Neuronal stem cell (in vitro differentiated cells): ENCODE measurements around the gene POLR3B.
"Not testable (repeated sequence)": the region's sequence is repeated elsewhere in the genome, so short reads cannot be mapped to it uniquely, and the experiment has no call there.

ENCODE experiments used
- DNase-seq: peaks from one replicate; pipeline ENCODE4 v3.0.0-alpha.2; 2013; ENCODE audit warnings: low spot score
- H2AFZ ChIP-seq: one replicate; pipeline ENCODE4 v1.6.1; 2013; ENCODE audit warnings: mild to moderate bottlenecking, low read length, inconsistent platforms
- H2AK5ac ChIP-seq: 2 replicates; pipeline ENCODE4 v1.6.1; 2013; ENCODE audit warnings: low read depth, mild to moderate bottlenecking, inconsistent platforms, low read length, moderate library complexity, mixed read lengths
- H2BK120ac ChIP-seq: 2 replicates; pipeline ENCODE4 v1.6.1; 2013; ENCODE audit warnings: low read depth, mild to moderate bottlenecking, inconsistent platforms, low read length, moderate library complexity, mixed read lengths
- H2BK12ac ChIP-seq: one replicate; pipeline ENCODE4 v1.6.1; 2013; ENCODE audit warnings: low read length, inconsistent platforms
- H2BK15ac ChIP-seq: 2 replicates; pipeline ENCODE4 v1.6.1; 2013; ENCODE audit warnings: mild to moderate bottlenecking, low read length, inconsistent platforms, mixed read lengths
- H2BK5ac ChIP-seq: one replicate; pipeline ENCODE4 v1.6.1; 2013; ENCODE audit warnings: inconsistent platforms, mild to moderate bottlenecking, low read length, moderate library complexity
- H3K14ac ChIP-seq: one replicate; pipeline ENCODE4 v1.6.1; 2013; ENCODE audit warnings: low read length, inconsistent platforms
- H3K18ac ChIP-seq: 2 replicates; pipeline ENCODE4 v1.6.1; 2013; ENCODE audit warnings: low read length, inconsistent platforms
- H3K23ac ChIP-seq: 2 replicates; pipeline ENCODE4 v1.6.1; 2013; ENCODE audit warnings: low read depth, mild to moderate bottlenecking, mixed read lengths, low read length, inconsistent platforms; ENCODE audit not compliant: poor library complexity
- H3K27ac ChIP-seq: replicated peaks from 3 replicates; pipeline ENCODE4 v1.5.1; 2013; ENCODE audit warnings: low read length, inconsistent platforms
- H3K27me3 ChIP-seq, 3 experiments: 2 replicates each; pipeline ENCODE4 v1.6.1; 2013; ENCODE audit warnings: low read length in 3 of 3, mild to moderate bottlenecking in 2 of 3, inconsistent platforms in 1 of 3, low read depth in 1 of 3, mixed read lengths in 1 of 3, moderate library complexity in 1 of 3; ENCODE audit not compliant: control insufficient read depth in 3 of 3, insufficient read depth in 3 of 3
- H3K36me3 ChIP-seq, 2 donors: replicated peaks in 1 of 2; 2 replicates each; pipeline ENCODE4 v1.6.1; 2013; ENCODE audit warnings: low read length in 2 of 2; ENCODE audit not compliant: control insufficient read depth in 2 of 2, insufficient read depth in 2 of 2
- H3K4ac ChIP-seq: 2 replicates; pipeline ENCODE4 v1.6.1; 2013; ENCODE audit warnings: inconsistent platforms, mild to moderate bottlenecking, low read length, moderate library complexity
- H3K4me1 ChIP-seq, 2 donors: 1 replicate in 1 of 2; 2 replicates in 1 of 2; pipeline ENCODE4 v1.6.1; 2013; ENCODE audit warnings: low read length in 2 of 2, low read depth in 1 of 2; ENCODE audit not compliant: control insufficient read depth in 2 of 2, insufficient read depth in 1 of 2
- H3K4me2 ChIP-seq: one replicate; pipeline ENCODE4 v1.6.1; 2013; ENCODE audit warnings: mild to moderate bottlenecking, low read length, inconsistent platforms; ENCODE audit not compliant: insufficient read depth, poor library complexity, severe bottlenecking
- H3K4me3 ChIP-seq, 2 donors: 2 replicates each; pipeline ENCODE4 v1.5.1; 2013; ENCODE audit warnings: low read length in 2 of 2, mild to moderate bottlenecking in 2 of 2, inconsistent platforms in 1 of 2, moderate library complexity in 1 of 2
- H3K79me1 ChIP-seq: one replicate; pipeline ENCODE4 v1.6.1; 2013; ENCODE audit warnings: low read depth, mild to moderate bottlenecking, inconsistent platforms, low read length, moderate library complexity
- H3K9ac ChIP-seq: one replicate; pipeline ENCODE4 v1.6.1; 2013; ENCODE audit warnings: mild to moderate bottlenecking, low read depth, low read length, inconsistent platforms; ENCODE audit not compliant: poor library complexity
- H3K9me3 ChIP-seq, 2 donors: replicated peaks in 1 of 2; 2 replicates each; pipeline versions ENCODE3 to v1.6.1; 2013; ENCODE audit warnings: low read length in 2 of 2, mild to moderate bottlenecking in 2 of 2, inconsistent platforms in 1 of 2, low read depth in 1 of 2, mixed read lengths in 1 of 2, moderate library complexity in 1 of 2; ENCODE audit not compliant: control insufficient read depth in 2 of 2, insufficient read depth in 1 of 2
- H4K8ac ChIP-seq: one replicate; pipeline ENCODE4 v1.6.1; 2013; ENCODE audit warnings: low read depth, mild to moderate bottlenecking, inconsistent platforms, low read length, moderate library complexity
- H4K91ac ChIP-seq: one replicate; pipeline ENCODE4 v1.6.1; 2013; ENCODE audit warnings: low read length, low read depth, mild to moderate bottlenecking, inconsistent platforms; ENCODE audit not compliant: poor library complexity
- WGBS, 2 donors: extraction: QIAGEN DNeasy Blood & Tissue Kit; methylation state at CpG; one replicate each; pipeline ENCODE4 v1.1.7; 2013; ENCODE audit warnings: missing lambda C conversion rate in 2 of 2, mixed read lengths in 1 of 2; ENCODE audit not compliant: insufficient read length in 2 of 2, insufficient replicate concordance in 1 of 2; ENCODE audit errors: extremely low coverage in 2 of 2; 5-methylcytosine and 5-hydroxymethylcytosine counted together

POLR3B gene

DNA sequence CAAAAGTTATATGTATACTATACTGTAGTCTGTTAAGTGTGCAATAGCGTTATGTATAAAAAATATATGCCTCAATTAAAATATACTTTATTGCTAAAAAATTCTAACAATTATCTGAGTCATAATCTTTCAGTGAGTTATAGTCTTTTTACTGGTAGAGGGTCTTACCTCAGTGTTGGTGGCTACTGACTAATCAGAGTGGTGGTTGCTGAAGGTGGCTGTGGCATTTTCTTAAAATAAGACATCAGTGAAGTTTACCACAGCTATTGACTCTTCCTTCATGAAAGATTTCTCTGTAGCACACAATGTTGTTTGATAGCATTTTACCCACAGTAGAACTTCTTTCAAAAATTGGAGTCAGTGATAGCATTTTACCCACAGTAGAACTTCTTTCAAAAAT, 23.4 kb downstream of the POLR3B start:
- WGBS, 2 donors, result no CpG with 5 or more reads among the region's 1 CpG
- no peak for DNase-seq
- Histone ChIP-seq H2BK5ac (no peak overlapping the region), H3K18ac (no peak overlapping the region), H3K14ac (no peak overlapping the region), H3K4me1 (no peaks in the 10 kb centered on the region), H3K4ac (no peak overlapping the region), H3K9me3 (peaks cover 0 to 40% of the 10 kb centered on the region in 2 donors), H2BK120ac (no peak overlapping the region), H2BK15ac (no peak overlapping the region), H3K9ac (no peak overlapping the region), H4K91ac (no peak overlapping the region), H3K23ac (no peak overlapping the region), H2BK12ac (no peak overlapping the region), H3K4me2 (no peak overlapping the region), H3K79me1 (no peaks in the 10 kb centered on the region), H3K27me3 (no peaks in the 10 kb centered on the region), H4K8ac (no peak overlapping the region), H3K4me3 (no peak overlapping the region), H3K27ac (no peak overlapping the region), H2AK5ac (no peak overlapping the region), H3K36me3 (peaks cover 4 to 92% of the 10 kb centered on the region in 2 donors), H2AFZ (no peak overlapping the region)

DNA sequence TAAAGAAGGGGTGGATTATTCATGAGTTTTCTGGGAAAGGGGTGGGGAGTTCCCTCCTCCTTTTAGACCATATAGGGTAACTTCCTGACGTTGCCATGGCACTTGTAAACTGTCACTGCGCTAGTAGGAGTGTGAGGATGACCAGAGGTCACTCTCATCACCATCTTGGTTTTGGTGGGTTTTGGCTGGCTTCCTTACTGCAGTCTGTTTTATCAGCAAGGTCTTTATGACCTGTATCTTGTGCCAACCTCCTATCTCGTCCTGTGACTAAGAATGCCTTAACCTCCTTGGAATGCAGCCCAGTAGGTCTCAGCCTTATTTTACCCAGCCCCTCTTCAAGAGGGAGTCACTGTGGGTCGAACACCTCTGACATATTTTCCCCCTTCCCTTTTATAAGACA, 24.3 kb downstream of the POLR3B start:
- H2AK5ac ChIP-seq, H3K27ac ChIP-seq, H3K4me3 ChIP-seq, H3K4ac ChIP-seq, H2AFZ ChIP-seq, H3K79me1 ChIP-seq, H3K14ac ChIP-seq, DNase-seq, H3K9ac ChIP-seq, H2BK120ac ChIP-seq, H3K4me1 ChIP-seq, H3K18ac ChIP-seq, H3K23ac ChIP-seq, H2BK5ac ChIP-seq, H4K91ac ChIP-seq, H3K27me3 ChIP-seq, H2BK12ac ChIP-seq, H2BK15ac ChIP-seq, H3K4me2 ChIP-seq, H4K8ac ChIP-seq: not testable (repeated sequence)
- no CpG with 5 or more reads among the region's 4 CpGs for WGBS, 2 donors
- peaks cover 4 to 83% of the 10 kb centered on the region in 2 donors for H3K36me3 ChIP-seq
- H3K9me3 ChIP-seq, result peaks cover 0 to 40% of the 10 kb centered on the region in 2 donors

DNA sequence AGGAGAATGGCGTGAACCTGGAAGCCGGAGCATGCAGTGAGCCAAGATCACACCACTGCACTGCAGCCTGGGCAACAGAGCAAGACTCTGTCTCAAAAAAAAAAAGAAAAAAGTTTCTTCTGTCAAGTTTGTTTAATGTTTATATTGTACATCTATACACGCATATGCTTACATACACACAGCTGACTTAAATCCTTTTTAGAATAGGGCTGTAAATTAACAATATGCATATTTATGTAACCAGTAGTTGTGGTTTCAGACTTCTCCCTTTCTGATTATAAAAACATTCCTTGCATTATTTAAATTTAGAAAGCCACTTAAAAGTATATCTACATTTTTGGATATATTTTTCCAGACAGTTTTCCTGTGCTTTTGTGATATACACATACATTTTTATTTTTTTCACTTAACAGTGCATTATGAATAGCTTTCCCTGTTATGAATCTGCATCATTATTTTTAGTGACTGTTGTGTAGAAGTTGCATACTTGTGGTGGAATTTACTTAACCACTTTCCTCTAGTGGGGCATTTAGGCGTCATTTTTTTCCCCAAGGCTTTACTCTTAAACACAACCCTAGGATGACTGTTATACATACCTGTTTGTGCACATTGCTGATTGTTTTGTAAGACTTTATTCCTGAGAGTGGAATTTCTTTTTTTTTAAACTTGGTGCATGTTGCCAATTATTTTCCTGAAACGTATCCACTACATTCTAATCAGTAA, 29.4 kb downstream of the POLR3B start:
- H2BK12ac ChIP-seq, result no peak overlapping the region
- H3K36me3 ChIP-seq, result peaks cover 4 to 35% of the 10 kb centered on the region in 2 donors
- no peak for DNase-seq
- H3K27me3 ChIP-seq, result no peaks in the 10 kb centered on the region
- WGBS, 2 donors, result no CpG with 5 or more reads among the region's 5 CpGs
- H2BK120ac ChIP-seq, result no peak overlapping the region
- no peak overlapping the region for H3K23ac ChIP-seq
- H3K4ac ChIP-seq, result no peak overlapping the region
- no peak overlapping the region for H3K9ac ChIP-seq
- H4K8ac ChIP-seq, result no peak overlapping the region
- no peak overlapping the region for H3K4me2 ChIP-seq
- no peak overlapping the region for H2AFZ ChIP-seq
- H3K9me3 ChIP-seq, result peaks cover 0 to 11% of the 10 kb centered on the region in 2 donors
- no peak overlapping the region for H3K14ac ChIP-seq
- no peak overlapping the region for H3K27ac ChIP-seq
- H2BK5ac ChIP-seq, result no peak overlapping the region
- H3K18ac ChIP-seq, result no peak overlapping the region
- H2BK15ac ChIP-seq, result no peak overlapping the region
- H2AK5ac ChIP-seq, result no peak overlapping the region
- H4K91ac ChIP-seq, result no peak overlapping the region
- H3K79me1 ChIP-seq, result no peaks in the 10 kb centered on the region
- H3K4me1 ChIP-seq, result peaks cover 0 to 12% of the 10 kb centered on the region in 2 donors
- H3K4me3 ChIP-seq, result no peak overlapping the region

DNA sequence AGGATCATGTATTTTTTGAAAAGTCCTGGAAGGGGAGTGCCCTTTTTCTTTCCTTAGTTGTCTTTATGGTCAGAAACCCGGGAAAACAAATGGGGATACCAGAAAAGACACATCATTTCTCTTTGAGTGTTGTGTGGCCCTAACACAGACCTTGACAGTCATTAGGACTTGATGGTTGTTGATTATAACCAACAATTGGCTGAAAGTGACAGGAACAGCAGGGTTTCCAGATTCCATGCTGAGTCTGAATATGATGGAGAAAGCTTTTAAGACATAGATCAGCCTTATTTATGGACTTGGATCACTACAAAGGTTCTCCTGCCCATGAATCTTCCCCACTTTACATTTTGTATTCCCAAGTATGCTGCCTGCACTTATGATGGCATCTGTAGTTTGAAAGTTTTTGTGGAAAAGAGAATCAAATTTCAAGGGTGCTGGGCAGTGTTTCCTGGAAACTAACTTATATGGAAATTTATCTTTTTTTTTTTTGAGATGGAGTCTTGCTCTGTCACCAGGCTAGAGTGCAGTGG, 30.4 kb downstream of the POLR3B start:
- H3K27me3 ChIP-seq, result no peaks in the 10 kb centered on the region
- H2BK5ac ChIP-seq, result no peak overlapping the region
- no peak overlapping the region for H4K8ac ChIP-seq
- H4K91ac ChIP-seq, result no peak overlapping the region
- H3K14ac ChIP-seq, result no peak overlapping the region
- no CpG with 5 or more reads among the region's 1 CpG for WGBS, 2 donors
- H3K36me3 ChIP-seq, result peaks cover 4 to 31% of the 10 kb centered on the region in 2 donors
- H2BK12ac ChIP-seq, result no peak overlapping the region
- H3K4me3 ChIP-seq, result no peak overlapping the region
- no peak overlapping the region for H3K23ac ChIP-seq
- no peak overlapping the region for H2AFZ ChIP-seq
- H3K79me1 ChIP-seq, result no peaks in the 10 kb centered on the region
- H3K27ac ChIP-seq, result no peak overlapping the region
- no peak overlapping the region for H2BK15ac ChIP-seq
- no peak overlapping the region for H2AK5ac ChIP-seq
- H3K18ac ChIP-seq, result no peak overlapping the region
- peaks cover 0 to 2% of the 10 kb centered on the region in 2 donors for H3K9me3 ChIP-seq
- H3K9ac ChIP-seq, result no peak overlapping the region
- no peak overlapping the region for H3K4ac ChIP-seq
- H2BK120ac ChIP-seq, result no peak overlapping the region
- no peak for DNase-seq
- peaks cover 0 to 12% of the 10 kb centered on the region in 2 donors for H3K4me1 ChIP-seq
- no peak overlapping the region for H3K4me2 ChIP-seq
